GM18526 (cell line): ENCODE results near the gene GPN2.

Experiments
- POLR2A ChIP-seq: IDR thresholded peaks from 3 replicates; pipeline ENCODE4 v1.6.1; 2011; ENCODE audit not compliant: insufficient read length; ENCODE audit errors: extremely low read depth

Gene GPN2

GRCh38 chr1:26853156-26853555 is 36.9 kb downstream of the GPN2 start:
- no peak for TF ChIP-seq POLR2A

- no peak for TF ChIP-seq POLR2A
These were observed 37.4 kb downstream of the GPN2 start for GRCh38 chr1:26852701-26853100.

GRCh38 chr1:26851106-26851684 is 38.9 kb downstream of the GPN2 start:
- no peak for TF ChIP-seq POLR2A

- TF ChIP-seq POLR2A = no peak
These were observed 40.9 kb downstream of the GPN2 start for GRCh38 chr1:26848941-26849774.

GRCh38 chr1:26848499-26848898 is 41.6 kb downstream of the GPN2 start:
- no peak for TF ChIP-seq POLR2A

GRCh38 chr1:26844424-26845196 is 45.5 kb downstream of the GPN2 start:
- no peak for TF ChIP-seq POLR2A

- TF ChIP-seq POLR2A = no peak
These were observed 50.3 kb downstream of the GPN2 start for GRCh38 chr1:26839779-26840178.

- TF ChIP-seq POLR2A = no peak
These were observed 50.8 kb downstream of the GPN2 start for GRCh38 chr1:26839339-26839722.

- no peak for TF ChIP-seq POLR2A
These were observed 51.4 kb downstream of the GPN2 start for GRCh38 chr1:26838474-26839338.

GRCh38 chr1:26833432-26834405 is 56.4 kb downstream of the GPN2 start:
- peak; percentile 61 for TF ChIP-seq POLR2A

- no peak for TF ChIP-seq POLR2A
These were observed 57.7 kb downstream of the GPN2 start for GRCh38 chr1:26832249-26832960.

GRCh38 chr1:26831546-26832248 is 58.4 kb downstream of the GPN2 start:
- no peak for TF ChIP-seq POLR2A

GRCh38 chr1:26831059-26831458 is 59.0 kb downstream of the GPN2 start:
- no peak for TF ChIP-seq POLR2A
